Tibial nerve (tissue), 4 donors: ENCODE data around the gene TTC19. TPM values are rescaled to one million over a fixed set of nuclear protein-coding genes. Genes with fewer than 3 reads are reported as not detected.
A peak's percentile ranks its signal among the peaks of the same experiment; 100 is the strongest.

ENCODE experiments used
- DNase-seq, 2 donors: peaks; one replicate each; pipeline ENCODE4 v3.0.0-alpha.2; 2019; ENCODE audit warnings: low spot score in 2 of 2
- H3K27ac ChIP-seq, 4 donors: fragments of 200-600 bp; sonication (generic) in 3 of 4; one replicate each; pipeline ENCODE4 v1.5.1; 2017 to 2019; ENCODE audit warnings: mild to moderate bottlenecking in 1 of 4
- H3K27me3 ChIP-seq, 2 donors: fragments of 200-600 bp; sonication (generic) in 1 of 2; one replicate each; pipeline versions ENCODE4 v1.5.1 to v1.6.0; 2017 to 2019
- H3K36me3 ChIP-seq, 3 donors: fragments of 200-600 bp; sonication (generic); one replicate each; pipeline ENCODE4 v1.5.1; 2018 to 2019
- H3K4me1 ChIP-seq, 4 donors: fragments of 200-600 bp; sonication (generic) in 3 of 4; one replicate each; pipeline ENCODE4 v1.5.1; 2017 to 2019
- H3K4me3 ChIP-seq, 4 donors: fragments of 200-600 bp; sonication (generic) in 3 of 4; one replicate each; pipeline ENCODE4 v1.5.1; 2017 to 2019; ENCODE audit warnings: mild to moderate bottlenecking in 1 of 4, moderate library complexity in 1 of 4
- H3K9me3 ChIP-seq, 4 donors: fragments of 200-600 bp; sonication (generic) in 3 of 4; one replicate each; pipeline ENCODE4 v1.5.1; 2017 to 2019
- CTCF ChIP-seq, 5 experiments: fragments of 200-600 bp in 3 of 5; fragments of 450-650 bp in 2 of 5; sonication (generic) in 3 of 5; IDR thresholded peaks; one replicate each; pipeline ENCODE4 v1.5.1; 2016 to 2019; ENCODE audit warnings: antibody characterized with exemption in 5 of 5, mild to moderate bottlenecking in 3 of 5, moderate library complexity in 2 of 5
- EP300 ChIP-seq, 2 donors: sonication (generic); formaldehyde crosslinking; IDR thresholded peaks; one replicate each; pipeline ENCODE4 v1.6.1; 2017; ENCODE audit warnings: antibody characterized with exemption in 2 of 2, mild to moderate bottlenecking in 1 of 2
- POLR2A ChIP-seq, 2 donors: fragments of 450-650 bp; IDR thresholded peaks; one replicate each; pipeline ENCODE4 v1.6.1; 2017; ENCODE audit warnings: antibody characterized with exemption in 2 of 2, mild to moderate bottlenecking in 2 of 2, moderate library complexity in 2 of 2
- WGBS, 2 donors: methylation state at CpG; one replicate each; pipeline ENCODE4 v1.1.5; 2018; 5-methylcytosine and 5-hydroxymethylcytosine counted together
- total RNA-seq, 4 donors: library from RNA; depleted of rRNA; stranded (reverse); fragments of >200 nt; gene quantifications; one replicate each; pipeline ENCODE4 v1.1.0, GENCODE V29; 2016

Gene TTC19
- total RNA-seq, 4 donors from 2014 or later: 88.3 to 152 (median 124) TPM

DNA sequence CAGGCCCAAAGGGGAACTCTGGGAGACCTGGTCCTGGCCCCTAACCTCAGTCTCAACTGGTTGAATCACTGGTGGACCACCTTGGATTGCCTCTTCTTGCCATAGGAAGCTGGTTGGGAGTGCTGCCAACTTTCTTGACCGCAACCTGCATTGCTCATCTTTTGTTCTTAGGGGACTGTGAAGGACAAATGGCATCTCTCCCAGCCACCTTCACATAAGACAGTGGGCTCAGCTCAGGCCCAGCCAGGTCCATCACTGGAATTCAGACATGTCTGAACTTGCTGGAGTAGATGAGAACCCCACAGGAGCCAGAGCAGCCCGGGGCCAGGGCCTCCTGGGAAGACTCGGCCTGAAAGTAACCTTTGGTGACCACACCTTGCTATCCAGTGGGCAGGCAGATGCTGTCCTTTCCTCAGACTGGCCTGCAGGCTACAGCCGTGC is 35.9 kb upstream of the TTC19 start:
- no peak overlapping the region for H3K4me3 ChIP-seq
- WGBS, 2 donors: 77 to 89% methylated on average over 4 of the region's 4 CpGs
- H3K27ac ChIP-seq: no peak overlapping the region
- H3K36me3 ChIP-seq: no peaks in the 10 kb centered on the region
- H3K4me1 ChIP-seq: peaks cover 0 to 25% (median 8%) of the 10 kb centered on the region in 4 donors
- no peaks in the 10 kb centered on the region for H3K9me3 ChIP-seq
- no peak for DNase-seq
- H3K27me3 ChIP-seq: no peaks in the 10 kb centered on the region
- TF ChIP-seq CTCF (IDR thresholded peaks at IDR 0.05) (no peak), EP300 (IDR thresholded peaks at IDR 0.05) (no peak), POLR2A (IDR thresholded peaks at IDR 0.05) (no peak)

DNA sequence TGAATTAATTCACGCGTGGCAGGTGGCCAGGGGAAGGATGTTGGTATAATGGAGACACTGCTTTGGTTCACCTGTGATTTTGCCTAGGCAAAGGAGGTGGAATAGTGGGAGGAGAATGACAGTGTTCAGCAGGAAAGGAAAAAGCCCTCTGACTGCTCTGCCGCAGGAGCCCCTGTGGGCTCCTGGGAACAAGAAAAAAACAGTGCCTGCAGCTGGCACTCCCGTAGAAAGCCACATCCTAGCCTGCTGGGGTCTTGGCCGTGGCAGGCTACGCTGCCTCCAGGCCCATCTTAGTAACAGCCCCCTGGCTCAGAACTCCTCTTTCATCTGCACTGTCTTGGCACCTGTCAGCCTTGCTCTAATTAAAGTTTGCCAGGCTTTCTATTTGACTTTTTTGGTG is 34.1 kb upstream of the TTC19 start:
- TF ChIP-seq CTCF (IDR thresholded peaks at IDR 0.05): no peak
- TF ChIP-seq POLR2A (IDR thresholded peaks at IDR 0.05): no peak
- TF ChIP-seq EP300 (IDR thresholded peaks at IDR 0.05): no peak
- DNase-seq: no peak
- Histone ChIP-seq H3K36me3 (no peaks in the 10 kb centered on the region), H3K27ac (peak overlapping the region in 1 of 4 donors; percentile 67), H3K27me3 (no peaks in the 10 kb centered on the region), H3K4me3 (no peak overlapping the region), H3K4me1 (peaks cover 0 to 19% (median 5%) of the 10 kb centered on the region in 4 donors), H3K9me3 (no peaks in the 10 kb centered on the region)
- WGBS, 2 donors: 76 to 77% methylated on average over 6 of the region's 6 CpGs

- peaks cover 0 to 19% (median 5%) of the 10 kb centered on the region in 4 donors for H3K4me1 ChIP-seq
- H3K9me3 ChIP-seq: no peaks in the 10 kb centered on the region
- no peak for DNase-seq
- no peak overlapping the region for H3K4me3 ChIP-seq
- no peaks in the 10 kb centered on the region for H3K36me3 ChIP-seq
- TF ChIP-seq POLR2A (IDR thresholded peaks at IDR 0.05) (no peak), EP300 (IDR thresholded peaks at IDR 0.05) (no peak), CTCF (IDR thresholded peaks at IDR 0.05) (no peak)
- H3K27me3 ChIP-seq: no peaks in the 10 kb centered on the region
- peak overlapping the region in 3 of 4 donors; percentile 51 to 67 (median 54) for H3K27ac ChIP-seq
- 38 to 40% methylated on average over 13 of the region's 13 CpGs for WGBS, 2 donors
These were observed 33.3 kb upstream of the TTC19 start for GRCh38 chr17:15966183-15966878.

DNA sequence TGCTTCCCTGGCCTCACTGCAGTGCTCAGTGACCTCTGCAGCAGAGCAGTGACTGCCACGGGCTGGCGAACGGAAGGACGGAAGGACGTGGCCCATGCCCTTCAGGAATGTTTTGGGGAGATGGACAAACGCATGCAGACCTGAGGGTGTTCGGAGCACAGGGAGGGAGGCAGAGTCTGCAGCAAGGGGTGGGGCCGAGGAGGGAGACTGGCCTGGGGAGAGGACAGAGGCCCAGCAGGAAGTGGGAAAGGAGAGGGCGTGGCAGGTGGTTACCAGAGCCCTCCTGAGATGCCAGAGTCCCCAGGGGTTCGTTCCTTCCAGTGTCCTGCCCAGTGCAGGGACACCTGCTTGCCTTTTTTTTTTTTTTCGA is 32.8 kb upstream of the TTC19 start:
- peak overlapping the region in 3 of 4 donors; percentile 51 to 67 (median 54) for H3K27ac ChIP-seq
- H3K27me3 ChIP-seq: no peaks in the 10 kb centered on the region
- H3K4me1 ChIP-seq: peaks cover 0 to 19% (median 5%) of the 10 kb centered on the region in 4 donors
- no peak overlapping the region for H3K4me3 ChIP-seq
- DNase-seq: no peak
- WGBS, 2 donors: 36 to 45% methylated on average over 11 of the region's 11 CpGs
- no peaks in the 10 kb centered on the region for H3K9me3 ChIP-seq
- TF ChIP-seq CTCF (IDR thresholded peaks at IDR 0.05) (no peak), POLR2A (IDR thresholded peaks at IDR 0.05) (no peak), EP300 (IDR thresholded peaks at IDR 0.05) (no peak)
- H3K36me3 ChIP-seq: no peaks in the 10 kb centered on the region

DNA sequence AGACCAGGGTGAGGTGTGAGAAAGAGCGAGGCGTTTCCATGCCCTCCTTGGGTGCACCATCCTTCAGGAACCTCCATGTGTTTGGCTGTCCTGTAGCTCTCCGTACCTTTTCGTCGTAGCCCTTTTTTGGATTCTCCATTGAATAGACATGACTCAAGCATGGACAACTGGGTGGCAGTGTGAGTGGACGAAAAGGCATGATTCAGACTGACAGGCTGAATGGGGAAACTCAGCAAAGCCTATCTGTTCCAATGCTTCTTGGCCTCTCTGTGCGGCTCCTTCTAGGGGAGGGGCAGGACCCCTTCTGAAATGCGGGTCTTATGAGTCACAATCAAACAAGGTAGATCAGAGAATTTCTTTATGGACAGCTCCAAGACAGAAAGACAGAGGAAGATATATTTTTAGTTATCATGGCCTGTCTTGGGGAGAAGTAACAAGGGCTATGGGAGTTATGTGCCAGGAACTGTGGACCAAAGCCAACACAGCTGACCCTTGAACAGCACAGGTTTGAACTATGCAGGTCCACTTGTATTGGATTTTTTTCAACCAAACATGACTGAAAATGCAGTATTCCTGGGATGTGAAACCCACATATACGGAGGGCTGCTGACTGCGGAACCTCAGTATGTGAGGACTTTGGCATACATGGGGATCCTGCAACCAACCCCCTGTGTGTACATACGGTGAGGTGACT is 31.8 kb upstream of the TTC19 start:
- TF ChIP-seq EP300 (IDR thresholded peaks at IDR 0.05): no peak
- TF ChIP-seq CTCF (IDR thresholded peaks at IDR 0.05): no peak
- no peak for TF ChIP-seq POLR2A (IDR thresholded peaks at IDR 0.05)

More for the DNA sequence above, 31.8 kb upstream of the TTC19 start:
- Histone ChIP-seq H3K4me3 (no peak overlapping the region), H3K36me3 (no peaks in the 10 kb centered on the region), H3K4me1 (peaks cover 0 to 19% (median 5%) of the 10 kb centered on the region in 4 donors), H3K9me3 (no peaks in the 10 kb centered on the region), H3K27me3 (no peaks in the 10 kb centered on the region), H3K27ac (no peak overlapping the region)
- WGBS, 2 donors: 88 to 91% methylated on average over 11 of the region's 11 CpGs
- no peak for DNase-seq
